HG02884 (cell line): ENCODE data around the gene DCST2.
"Not testable (repeated sequence)": the region's sequence is repeated elsewhere in the genome, so short reads cannot be mapped to it uniquely, and the experiment has no call there.

ENCODE experiments used
- ATAC-seq: cut with Tn5 transposase; IDR thresholded peaks from one replicate; pipeline ENCODE4 v1.9.1; 2021; ENCODE audit warnings: mild to moderate bottlenecking, moderate library complexity; ENCODE audit not compliant: unreplicated experiment

The DCST2 gene

DNA sequence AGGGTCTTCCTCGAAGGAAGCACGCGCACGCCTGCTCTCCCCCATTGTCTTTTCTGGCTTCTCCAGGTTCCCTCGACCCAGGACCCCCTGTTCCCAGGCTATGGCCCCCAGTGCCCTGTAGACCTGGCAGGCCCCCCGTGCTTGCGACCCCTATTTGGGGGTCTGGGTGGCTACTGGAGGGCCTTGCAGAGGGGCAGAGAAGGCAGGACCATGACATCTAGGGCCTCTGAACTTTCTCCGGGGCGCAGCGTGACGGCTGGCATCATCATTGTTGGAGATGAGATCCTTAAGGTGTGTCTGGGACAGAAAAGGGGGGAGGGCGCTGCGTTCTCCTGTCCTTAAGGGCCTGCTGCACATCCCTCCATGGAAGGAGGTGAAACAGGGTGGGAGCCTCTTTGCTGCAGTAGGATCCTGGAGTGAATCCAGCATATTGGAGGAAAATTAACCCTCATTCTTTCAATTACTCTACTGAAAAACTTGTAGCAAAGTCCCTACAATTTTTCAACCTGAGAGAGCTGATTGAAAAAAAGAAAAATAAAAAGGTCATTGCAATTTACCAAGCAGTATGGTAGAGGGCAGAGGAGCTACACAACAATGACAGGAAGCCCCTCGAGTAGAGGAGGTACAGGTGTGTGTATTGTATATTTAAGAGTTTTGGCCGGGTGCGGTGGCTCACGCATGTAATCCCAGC, 49.7 kb downstream of the DCST2 start:
- ATAC-seq: no peak

GRCh38 chr1:154982897-154983648, 50.5 kb downstream of the DCST2 start, which contains the start of gene FLAD1:
FLAD1 (plus strand) TSS chr1:154983344; CDS start chr1:154983695, 351 bp downstream.
- peak; percentile 99 for ATAC-seq

GRCh38 chr1:154982341-154982740, 51.2 kb downstream of the DCST2 start:
- ATAC-seq: no peak

GRCh38 chr1:154978360-154978759, 55.2 kb downstream of the DCST2 start:
- no peak for ATAC-seq

DNA sequence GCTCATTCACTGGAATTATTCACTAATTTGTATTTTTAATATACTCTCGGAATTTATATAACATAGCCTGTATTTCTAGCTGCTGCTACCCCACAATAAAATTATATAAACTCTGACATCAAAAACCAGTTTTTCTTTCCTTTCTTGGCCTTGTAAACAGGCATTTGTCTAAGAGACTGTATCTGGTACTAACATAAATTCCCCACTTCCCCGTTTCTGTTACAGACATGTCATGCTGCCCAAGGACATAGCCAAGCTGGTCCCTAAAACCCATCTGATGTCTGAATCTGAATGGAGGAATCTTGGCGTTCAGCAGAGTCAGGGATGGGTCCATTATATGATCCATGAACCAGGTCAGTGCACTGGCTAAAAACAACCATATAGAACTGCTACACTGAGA, 55.8 kb downstream of the DCST2 start:
- ATAC-seq: not testable (repeated sequence)

- no peak for ATAC-seq
These were observed 58.0 kb downstream of the DCST2 start for GRCh38 chr1:154975409-154976059.

- ATAC-seq: peak; percentile 42
These were observed 58.7 kb downstream of the DCST2 start for GRCh38 chr1:154974808-154975408.

GRCh38 chr1:154974102-154974807, 59.3 kb downstream of the DCST2 start, which contains the start of gene CKS1B:
CKS1B (plus strand) TSS chr1:154974681; CDS start chr1:154974746, 65 bp downstream.
- ATAC-seq: peak; percentile 66

DNA sequence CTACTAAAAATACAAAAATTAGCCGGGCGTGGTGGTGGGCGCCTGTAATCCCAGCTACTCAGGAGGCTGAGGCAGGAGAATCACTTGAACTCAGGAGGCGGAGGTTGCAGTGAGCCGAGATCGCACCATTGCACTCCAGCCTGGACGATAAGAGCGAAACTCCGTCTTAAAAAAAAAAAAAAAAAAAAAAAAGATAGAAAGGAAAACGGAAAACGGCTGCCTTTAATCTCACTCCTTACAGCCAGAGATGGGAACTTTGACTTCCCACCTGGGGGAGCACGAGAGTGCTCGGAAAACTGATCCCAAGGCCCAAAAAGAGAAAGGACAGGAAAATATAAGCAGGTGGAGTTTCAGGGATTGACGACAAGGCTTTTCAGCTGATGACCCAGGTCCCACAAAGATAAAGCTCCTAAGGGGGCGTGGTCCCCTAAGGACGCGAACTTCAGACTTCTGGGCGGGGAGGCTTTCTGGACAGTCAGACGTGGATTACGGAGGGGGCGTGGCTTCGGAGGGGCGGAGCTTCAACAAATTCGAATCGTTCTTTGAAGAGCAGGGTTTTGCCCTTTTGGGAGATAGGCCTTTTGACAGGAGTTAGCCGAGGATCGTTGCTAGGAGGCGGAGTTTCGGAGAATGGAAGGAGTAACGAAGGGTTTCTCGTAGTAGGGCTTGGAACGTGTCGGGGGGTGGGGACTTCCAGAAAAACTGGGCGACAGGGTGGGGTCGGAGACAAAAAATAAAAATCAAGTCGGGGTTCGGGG, 60.1 kb downstream of the DCST2 start:
- peak; percentile 20 for ATAC-seq

DNA sequence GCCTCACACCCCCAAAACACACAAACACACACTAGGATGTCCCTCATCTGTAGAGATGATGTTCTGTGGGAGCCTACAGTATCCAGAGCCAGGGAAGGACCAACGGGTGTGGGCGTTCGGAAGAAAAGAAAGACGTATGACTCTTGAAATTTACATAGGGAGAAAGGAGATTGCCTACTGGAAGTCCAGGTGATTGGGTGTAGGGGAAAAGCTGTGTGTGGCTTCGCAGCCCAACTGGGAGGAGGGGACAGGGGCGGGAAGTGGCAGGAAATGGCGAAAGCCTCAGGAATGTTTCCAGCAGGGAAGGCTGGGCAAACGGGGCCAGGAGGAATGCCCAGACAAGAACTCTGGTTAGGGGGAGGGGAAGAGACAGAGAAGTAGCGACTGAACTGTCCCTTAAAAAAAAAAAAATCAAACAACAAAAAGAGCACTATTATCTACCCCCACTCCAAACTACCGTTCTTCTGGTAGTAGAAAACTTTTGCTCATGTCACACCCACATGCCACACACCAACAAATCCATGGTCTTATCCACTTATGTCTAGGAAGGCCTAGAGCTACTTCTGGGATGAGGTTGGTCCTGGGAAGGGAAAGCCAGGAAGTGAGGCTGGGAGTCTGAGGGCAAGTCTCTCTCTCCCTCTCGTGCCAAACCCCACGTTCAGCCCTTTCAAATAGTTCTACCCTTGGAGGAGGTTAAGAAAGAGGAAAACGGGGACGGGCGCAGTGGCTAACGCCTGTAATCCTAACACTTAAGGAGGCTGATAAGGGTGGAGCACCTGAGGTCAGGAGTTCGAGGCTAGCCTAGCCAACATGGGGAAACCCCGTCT, 60.9 kb downstream of the DCST2 start:
- ATAC-seq: no peak

GRCh38 chr1:154972213-154972516, 61.4 kb downstream of the DCST2 start:
- no peak for ATAC-seq

- no peak for ATAC-seq
These were observed 62.1 kb downstream of the DCST2 start for GRCh38 chr1:154971341-154971998.

DNA sequence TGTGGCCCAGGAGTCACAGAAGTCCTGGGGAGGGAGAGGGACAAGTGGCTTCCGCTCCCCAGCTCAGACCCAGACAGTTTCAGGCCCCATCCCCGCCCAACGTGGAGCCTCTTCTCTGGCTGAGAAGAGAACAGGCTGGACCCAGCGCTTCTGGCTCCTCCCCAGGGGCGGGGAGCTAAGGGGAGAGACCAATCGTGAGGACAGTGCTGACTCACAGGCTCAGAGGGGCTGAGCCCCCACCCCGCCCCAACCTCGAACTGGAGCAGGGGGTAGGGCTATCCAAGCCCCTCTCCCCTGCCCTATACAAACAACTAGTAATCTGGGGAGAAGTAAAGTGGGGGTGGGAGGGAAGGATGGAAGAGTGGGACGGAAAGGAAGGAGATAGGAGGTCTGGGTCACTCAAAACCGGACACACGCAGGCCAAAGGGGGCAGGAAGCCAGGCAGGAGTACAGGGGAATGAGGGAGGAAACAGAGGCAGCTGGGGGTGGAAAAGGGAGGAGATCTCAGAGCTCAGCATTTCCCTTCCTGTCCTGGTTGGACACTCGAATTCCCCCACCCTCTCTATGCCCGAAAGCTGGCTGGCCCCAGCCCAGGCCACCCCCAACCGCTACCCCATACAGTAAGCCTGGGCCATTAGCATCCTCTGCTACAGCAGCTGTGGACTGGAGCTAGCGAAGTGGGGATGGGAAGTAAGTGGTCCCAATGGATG, 62.8 kb downstream of the DCST2 start, which contains the start of gene SHC1:
Gene SHC1 (minus strand): TSS at position 117 of the 710 bp plus-strand sequence. CDS start 221 bp downstream, outside the sequence.
- ATAC-seq: no peak

DNA sequence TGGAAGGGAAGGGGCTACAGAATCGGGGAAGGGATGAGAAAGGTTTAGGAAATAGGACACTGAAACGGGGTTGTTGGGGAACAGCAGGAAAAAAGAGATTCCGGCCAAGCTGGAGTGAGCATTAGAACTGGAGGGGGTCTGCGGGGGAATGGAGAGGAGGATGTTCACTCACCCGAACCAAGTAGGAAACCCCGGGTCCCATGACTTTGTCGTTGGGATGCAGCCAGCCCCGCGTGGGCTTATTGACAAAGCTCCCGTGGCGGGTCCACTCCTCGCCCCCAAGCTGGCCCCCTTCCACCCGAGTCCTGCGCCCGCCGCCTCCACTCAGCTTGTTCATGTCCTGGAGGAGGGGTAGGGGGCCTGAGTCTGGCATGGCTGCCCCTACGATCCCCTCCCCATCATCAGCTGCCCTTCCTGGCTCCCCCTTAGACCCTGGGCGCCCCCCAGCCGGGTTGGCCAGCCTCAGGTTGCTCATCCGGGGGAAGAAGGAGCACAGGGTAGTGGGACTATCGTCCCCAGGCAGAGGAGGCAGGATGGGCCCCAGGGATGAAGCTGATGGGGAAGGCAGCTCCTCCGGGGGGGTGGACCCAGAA, 63.6 kb downstream of the DCST2 start:
- ATAC-seq: no peak

DNA sequence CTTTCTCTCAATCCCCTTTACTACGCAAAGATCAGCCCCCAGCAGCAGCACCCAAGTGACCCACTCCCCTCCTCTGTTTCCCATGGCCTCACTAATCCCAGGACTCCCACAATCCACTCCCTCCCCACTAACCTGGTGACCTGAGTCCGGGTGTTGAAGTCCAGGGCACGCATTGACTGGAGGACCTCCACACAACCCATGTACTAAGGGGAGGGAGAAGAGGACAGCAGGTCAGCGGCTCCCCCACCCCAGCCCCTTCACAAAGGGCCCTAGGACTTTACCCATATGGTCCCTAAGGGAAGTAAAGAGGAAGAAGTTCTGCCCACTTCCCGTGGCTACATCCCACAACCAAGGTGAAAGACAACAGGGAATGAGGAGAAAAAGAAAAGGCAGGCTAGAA, 64.3 kb downstream of the DCST2 start:
- ATAC-seq: no peak

DNA sequence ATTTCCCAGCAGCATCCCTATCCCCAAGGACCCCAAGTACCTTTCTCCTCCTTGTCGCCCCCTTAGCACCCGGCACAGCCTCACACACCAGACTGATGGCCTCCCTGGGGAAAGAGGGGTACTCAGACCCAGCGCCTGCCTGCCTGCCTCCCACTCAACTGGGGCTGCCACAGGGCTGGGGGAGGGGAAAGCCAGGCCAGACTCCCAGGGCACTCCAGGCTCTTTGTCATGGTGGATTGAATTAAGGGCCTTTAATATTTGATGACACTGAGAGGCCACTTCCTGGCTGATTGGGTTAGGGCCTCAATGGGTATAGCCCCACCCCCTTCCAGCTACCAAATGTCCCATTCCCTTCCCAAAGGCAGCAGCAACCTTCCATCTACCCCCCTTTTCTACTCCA, 64.8 kb downstream of the DCST2 start:
- no peak for ATAC-seq
